ENCODE measurements around the gene OSCAR.
"Not testable (repeated sequence)": the region's sequence is repeated elsewhere in the genome, so short reads cannot be mapped to it uniquely, and the experiment has no call there.

Gene OSCAR

GRCh38 chr19:54125713-54126112, 25.1 kb upstream of the OSCAR start:
- DNase-seq (ENCODE audit: low spot score) = no peak

- DNase-seq (ENCODE audit: low spot score) = no peak
These were observed 23.8 kb upstream of the OSCAR start for GRCh38 chr19:54124393-54124792.

DNA sequence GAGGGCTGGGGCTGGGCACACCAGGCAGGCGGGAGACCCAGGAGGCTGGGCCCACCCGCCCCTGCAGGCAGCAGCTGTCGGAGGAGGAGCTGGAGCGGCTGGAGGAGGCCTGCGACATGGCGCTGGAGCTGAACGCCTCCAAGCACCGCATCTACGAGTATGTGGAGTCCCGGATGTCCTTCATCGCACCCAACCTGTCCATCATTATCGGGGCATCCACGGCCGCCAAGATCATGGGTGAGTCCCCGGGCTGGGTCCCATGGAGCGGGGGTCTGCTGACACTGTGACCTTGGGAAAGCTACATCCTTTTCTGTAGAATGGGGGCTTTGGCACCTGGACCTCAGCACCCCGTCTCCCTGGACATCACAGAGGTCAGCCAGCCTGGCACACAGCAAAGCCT, 23.1 kb upstream of the OSCAR start:
- DNase-seq (ENCODE audit: low spot score) = no peak

DNA sequence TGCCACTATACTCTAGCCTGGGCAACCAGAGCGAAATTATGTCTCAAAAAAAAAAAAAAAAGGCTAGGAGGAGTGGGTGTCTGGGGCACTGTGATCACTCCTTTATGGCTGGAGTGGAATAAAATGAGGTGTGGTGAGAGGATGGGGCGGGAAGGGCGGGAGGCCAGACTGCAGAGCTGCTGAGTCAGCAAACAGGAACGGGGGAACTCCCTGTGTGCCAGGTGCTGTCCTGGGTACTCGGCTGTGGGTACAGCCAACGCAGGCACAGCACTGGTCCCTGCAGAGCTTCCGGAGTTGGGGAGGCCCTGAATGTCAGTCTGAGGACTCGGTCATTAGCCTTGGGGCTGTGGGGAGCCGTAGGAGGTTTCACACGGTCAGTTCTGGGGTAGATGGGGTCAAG, 20.7 kb upstream of the OSCAR start:
- no peak for DNase-seq (ENCODE audit: low spot score)

DNA sequence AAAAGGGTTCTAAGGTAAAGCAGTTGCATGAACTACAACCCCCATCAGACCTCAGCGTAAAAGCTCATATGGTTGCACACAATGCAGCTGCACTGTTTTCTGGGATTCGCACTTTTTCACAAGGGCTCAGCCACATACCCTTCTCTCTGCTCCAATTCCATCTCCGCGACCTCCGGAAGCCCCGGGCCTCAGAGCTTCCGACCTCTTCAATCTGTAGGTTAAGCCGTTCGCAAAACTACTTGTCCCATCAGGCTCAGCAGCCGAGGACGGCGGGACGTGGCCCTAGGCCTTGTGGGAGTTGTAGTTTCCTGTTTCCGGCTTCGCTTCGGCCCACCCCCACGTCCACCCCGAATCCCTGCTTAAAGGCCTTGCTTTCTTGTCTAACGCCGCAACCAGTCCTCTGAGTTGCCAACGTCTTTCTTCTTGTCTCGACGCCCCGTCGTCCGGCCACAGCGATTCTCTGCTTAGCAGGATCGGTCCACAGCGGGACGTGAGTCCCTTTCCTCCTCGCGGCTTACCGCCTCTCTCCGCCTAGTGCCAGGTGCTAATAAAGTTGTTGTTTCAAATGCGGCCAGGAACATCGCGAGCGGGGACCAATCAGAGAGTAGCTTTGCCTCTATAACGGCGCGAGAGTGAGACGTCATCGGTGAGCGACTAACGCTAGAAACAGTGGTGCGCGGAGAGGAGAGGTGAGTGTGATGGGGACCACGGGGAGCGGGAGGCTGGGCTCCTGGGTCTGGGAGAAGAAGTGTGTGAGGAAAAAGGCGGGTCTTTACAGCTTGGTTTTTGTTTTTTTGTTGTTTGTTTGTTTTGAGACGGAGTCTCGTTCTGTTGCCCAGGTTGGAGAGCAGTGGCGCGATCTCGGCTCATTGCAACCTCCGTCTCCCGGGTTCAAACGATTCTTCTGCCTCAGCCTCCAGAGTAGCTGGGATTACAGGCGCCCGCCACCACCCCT, 14.8 kb upstream of the OSCAR start, which contains the start of the genes PRPF31 and TFPT:
Gene PRPF31 (plus strand): TSS at position 646 of the 955 bp plus-strand sequence. CDS start 2,525 bp downstream, outside the sequence.
Gene TFPT (minus strand): TSS at position 549 of the 955 bp plus-strand sequence. CDS start 388 bp downstream, at position 161.
- DNase-seq (ENCODE audit: low spot score) = peak; percentile 94

DNA sequence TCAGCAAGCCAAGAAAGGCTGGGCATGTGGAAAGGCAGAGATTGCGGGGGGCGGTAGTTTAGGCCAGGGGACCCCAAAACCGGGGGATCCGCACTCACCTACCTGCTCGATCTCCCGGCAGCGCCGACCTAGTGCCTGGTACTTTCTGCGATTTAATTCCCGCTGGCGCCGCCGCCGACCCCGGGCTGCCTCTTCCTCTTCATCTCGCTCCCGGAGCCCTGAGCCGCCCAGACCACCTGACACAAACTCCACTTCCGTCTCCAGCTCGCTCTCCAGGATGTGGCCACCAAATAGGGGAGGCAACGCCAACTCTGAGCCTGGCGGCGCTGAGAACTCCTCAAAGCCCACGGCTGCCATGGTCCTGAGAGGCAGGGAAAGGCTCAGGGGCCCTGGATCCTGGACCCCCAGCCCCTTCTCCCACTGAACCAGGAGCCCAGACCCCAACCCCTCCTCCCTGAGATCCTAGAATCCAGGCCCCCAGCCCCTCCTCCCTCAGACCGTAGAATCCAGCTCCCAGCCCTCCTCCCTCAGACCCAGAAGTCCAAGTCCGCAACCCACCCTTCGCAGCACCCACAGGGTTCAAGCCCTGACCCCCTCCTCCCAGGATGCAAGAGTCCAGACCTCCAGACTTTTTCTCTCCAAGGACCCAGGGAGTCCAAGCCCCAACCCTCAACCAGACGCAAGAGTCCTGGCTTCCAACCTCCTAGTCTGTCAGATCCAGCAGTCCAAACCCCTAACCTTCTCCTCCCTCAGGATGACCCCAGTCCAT, 13.9 kb upstream of the OSCAR start:
- DNase-seq (ENCODE audit: low spot score) = peak; percentile 58

- DNase-seq (ENCODE audit: low spot score) = no peak
These were observed 9.0 kb upstream of the OSCAR start for GRCh38 chr19:54109651-54110050.

DNA sequence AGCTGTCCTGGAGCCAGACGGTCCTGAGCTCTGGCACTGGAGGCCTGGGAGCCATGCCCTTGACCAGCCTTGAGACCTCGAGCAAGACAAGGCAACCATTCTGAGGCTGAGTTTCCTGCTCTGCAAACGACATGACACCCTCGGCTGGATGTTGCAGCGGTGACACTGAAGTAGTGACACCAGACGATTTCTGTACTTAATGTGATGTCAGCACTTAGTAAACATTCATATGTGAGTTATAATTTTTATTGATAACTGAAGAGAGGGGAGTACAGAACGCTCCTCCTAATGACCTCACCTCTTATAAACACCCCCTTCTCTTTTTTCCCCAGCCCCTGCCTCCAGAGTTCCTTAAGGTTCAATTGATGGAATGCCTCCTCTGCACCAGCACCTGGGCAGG, 7.9 kb upstream of the OSCAR start:
- no peak for DNase-seq (ENCODE audit: low spot score)

DNA sequence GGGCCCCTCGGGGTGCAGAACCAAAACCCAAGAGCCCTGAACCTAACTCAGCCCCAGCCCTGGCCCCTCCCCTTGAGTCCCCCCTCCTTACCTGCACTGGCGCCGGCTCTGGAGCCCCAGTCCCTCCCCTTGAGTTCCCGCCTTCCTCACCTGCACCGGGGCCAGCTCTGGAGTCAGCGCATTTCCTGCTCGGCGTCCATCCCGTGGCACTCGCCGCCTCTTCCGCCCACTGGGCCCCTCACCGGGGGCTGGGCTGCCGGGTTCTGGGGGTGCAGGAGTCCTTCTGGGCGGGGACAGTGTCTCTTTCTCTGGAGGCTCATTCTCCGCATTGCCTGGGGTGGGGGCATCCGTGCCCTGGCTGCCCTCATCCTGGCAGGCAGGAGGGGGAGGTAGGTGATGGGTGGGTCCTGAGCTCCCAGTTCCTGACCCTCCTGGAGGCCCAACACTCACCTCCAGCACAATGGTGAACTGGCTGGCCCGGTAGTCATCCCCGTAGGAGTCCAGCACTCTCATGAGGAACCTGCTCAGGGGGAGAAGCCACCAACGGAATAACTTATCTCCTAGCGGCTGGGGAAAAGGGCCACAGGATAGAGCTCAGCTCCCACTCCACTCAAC, 7.4 kb upstream of the OSCAR start:
- no peak for DNase-seq (ENCODE audit: low spot score)

DNA sequence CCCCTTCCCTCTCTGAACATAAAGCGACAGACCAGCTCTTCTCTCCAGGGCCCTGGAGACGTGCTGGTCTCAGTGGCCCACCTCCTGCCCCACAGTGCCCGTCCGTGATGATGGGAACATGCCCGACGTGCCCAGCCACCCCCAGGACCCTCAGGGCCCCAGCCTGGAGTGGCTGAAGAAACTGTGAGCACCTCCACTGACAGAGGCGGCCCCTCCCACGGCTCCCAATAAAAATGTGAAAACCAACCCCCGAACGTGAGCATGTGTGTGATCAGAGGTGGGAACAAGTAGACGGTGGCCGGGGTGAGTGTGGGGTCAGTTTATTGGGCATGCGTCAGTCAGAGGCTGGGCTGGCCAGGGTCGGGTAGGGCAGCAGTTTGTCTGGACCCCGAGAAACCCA, 6.1 kb upstream of the OSCAR start:
- peak; percentile 3 for DNase-seq (ENCODE audit: low spot score)

DNA sequence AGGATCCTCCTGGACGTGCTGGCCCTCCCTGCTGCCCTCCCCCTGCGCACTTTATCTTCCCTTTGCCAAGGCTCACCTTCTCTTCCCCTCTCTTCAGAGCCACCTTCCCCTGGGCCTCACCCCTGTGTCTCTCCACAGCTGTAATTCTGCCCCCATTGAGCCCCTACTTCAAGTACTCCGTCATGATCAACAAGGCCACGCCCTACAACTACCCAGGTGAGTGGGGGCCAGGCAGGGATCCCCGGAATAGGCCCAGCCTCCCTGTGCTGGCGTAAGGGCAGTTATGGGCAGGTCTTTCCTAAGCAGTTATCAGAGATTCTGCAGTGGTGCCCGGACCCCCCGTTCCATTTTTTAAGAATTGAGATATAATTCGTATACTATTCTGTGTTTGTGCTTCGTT, 5.2 kb upstream of the OSCAR start:
- DNase-seq (ENCODE audit: low spot score) = peak; percentile 9

- no peak for DNase-seq (ENCODE audit: low spot score)
These were observed 4.6 kb upstream of the OSCAR start for GRCh38 chr19:54104998-54105715.

GRCh38 chr19:54102421-54103169, 2.0 kb upstream of the OSCAR start, which contains the start of gene NDUFA3:
Gene NDUFA3, plus strand, starts transcription at chr19:54102855. Its CDS starts 24 bp downstream, at chr19:54102879.
- peak; percentile 100 for DNase-seq (ENCODE audit: low spot score)

GRCh38 chr19:54099903-54100255, 724 bp downstream of the OSCAR start:
- not testable (repeated sequence) for DNase-seq (ENCODE audit: low spot score)

DNA sequence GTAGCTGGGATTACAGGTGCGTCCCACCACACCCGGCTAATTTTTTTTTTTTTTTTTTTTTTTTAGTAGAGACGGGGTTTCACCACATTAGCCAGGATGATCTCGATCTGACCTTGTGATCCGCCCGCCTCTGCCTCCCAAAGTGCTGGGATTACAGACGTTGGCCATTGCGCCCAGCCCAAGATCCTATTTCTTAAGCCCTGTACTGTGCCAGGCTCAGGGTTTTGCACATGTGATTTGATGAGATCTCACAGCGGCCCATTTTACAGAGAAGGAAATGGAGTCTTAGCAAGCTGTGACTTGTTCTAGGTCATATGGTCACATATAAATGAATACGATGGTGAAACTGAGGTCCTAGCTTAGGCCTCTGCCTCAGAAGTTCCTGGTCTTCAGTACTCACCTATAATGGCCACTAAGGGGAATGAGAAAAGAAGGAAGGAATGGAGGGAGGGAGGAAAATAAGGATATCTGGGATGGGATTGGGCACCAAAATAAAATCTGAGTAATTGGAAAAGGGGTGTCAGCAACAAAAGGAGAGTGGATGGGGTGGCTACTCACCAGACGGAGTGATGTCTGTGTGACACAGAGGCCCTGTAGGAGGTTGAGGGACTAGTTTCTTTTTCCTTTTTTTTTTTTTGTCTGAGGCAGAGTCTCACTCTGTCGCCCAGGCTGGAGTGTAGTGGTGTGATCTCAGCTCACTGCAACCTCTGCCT, 1.3 kb downstream of the OSCAR start:
- no peak for DNase-seq (ENCODE audit: low spot score)

DNA sequence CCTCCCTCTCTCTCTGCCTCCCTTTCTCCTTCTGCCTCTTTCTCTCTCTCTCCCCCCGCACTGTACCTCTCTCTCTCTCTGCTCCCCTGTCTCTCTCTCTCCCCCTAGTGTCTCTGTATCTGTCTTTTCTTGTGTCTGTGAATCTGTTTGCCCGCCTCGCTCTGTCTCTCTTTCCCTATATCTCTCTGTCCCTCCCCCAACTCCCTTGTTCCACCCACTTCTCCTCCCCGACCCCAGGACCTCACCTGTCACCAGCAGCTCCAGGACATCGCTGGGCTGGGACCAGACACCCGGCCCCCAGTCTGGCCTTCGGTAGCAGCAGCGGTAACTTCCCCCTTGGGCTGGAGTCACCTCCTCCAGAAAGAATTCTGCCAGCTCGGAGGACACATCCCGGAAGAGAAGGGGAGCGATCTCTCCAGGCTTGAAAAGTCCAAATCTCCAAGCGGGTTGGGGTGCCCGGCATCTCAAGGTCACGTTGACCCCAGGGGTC, 3.9 kb downstream of the OSCAR start:
- DNase-seq (ENCODE audit: low spot score) = no peak

GRCh38 chr19:54095859-54096616, 4.6 kb downstream of the OSCAR start:
- peak; percentile 77 for DNase-seq (ENCODE audit: low spot score)

GRCh38 chr19:54095136-54095858, 5.3 kb downstream of the OSCAR start:
- no peak for DNase-seq (ENCODE audit: low spot score)
